Measurements from ENCODE around the gene YIPF7. TPM values are rescaled to one million over a fixed set of nuclear protein-coding genes. Genes with fewer than 3 reads are reported as not detected.

YIPF7 gene
- total RNA-seq (2022; extraction: Qiagen RNA extraction; ENCODE audit: low read depth) = not detected in 5 replicates

DNA sequence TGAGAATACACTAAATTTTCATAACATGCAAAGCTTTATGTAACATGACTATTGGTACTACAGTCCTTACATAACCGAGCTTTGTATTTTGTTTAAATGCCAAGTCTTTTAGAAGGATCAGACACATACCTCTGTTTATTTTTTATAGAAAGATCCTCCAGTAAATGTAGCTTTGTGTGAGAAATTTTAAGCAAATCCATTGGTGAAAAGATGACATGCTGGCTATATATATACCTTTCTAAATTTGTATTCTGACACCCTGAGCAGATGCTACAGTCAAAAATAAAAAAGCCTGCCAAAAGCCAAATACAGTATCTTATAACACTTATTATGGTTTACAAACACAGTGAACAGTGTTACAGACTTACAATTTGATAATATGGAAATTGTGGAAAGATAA is at the start of gene YIPF7:
YIPF7 (minus strand) TSS at position 201 of the 400 bp plus-strand sequence. CDS start 1,525 bp downstream, outside the sequence.

DNA sequence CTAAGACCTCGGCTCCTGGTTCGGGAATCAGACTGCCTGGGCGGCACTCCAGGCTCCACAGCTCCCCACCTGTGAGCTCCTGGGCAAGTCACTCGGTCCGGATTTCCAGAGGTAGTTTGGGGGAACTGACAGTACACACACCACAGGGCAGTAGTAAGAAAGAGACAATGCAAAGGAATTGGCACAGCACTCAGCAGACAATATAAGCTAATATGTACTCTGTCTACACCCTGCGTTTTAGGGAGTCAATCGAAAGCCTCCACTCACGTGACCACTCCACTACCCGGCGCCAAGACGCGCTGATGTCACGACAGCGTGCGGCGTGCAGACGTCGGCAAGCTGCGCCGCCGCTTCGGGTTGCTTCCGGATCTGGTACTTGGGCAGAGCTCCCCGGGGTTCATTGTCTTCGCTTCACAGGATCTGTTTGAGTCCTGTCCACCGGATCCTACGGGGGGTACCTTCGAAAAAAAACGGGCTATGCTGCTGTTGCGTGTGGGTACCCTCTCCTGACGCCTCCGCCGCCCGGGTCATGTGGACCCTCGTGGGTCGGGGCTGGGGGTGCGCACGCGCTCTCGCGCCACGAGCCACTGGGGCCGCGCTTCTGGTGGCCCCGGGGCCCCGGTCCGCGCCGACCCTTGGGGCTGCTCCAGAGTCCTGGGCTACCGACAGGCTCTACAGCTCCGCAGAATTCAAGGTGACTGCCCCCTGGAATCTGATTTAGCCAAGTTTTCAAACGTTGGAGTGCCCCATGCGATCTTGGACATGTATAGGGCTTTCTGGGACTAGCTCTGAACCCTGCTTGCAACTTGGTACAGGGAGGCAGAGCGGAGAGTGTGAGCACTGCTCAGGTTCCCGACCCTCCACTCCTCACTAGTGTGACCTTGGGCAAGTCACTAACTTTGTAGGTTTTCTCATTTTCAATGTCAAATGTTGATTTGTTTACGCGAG is 26.9 kb upstream of the YIPF7 start, which contains the start of gene GUF1:
GUF1 (plus strand) TSS at position 327 of the 948 bp plus-strand sequence; CDS start at position 530, 203 bp downstream.

Other genes with a start within 250 kb of the YIPF7 start
- not detected in 5 replicates for gene KCTD8, start 202.8 kb downstream of the YIPF7 start, total RNA-seq (2022; extraction: Qiagen RNA extraction; ENCODE audit: low read depth)
- 8.4 to 10.7 TPM (median 8.6 TPM) in 5 replicates for gene GUF1, start 26.8 kb upstream of the YIPF7 start, total RNA-seq (2022; extraction: Qiagen RNA extraction; ENCODE audit: low read depth)
- 8.3 to 13.8 TPM (median 9.0 TPM) in 5 replicates for gene GNPDA2, start 74.9 kb upstream of the YIPF7 start, total RNA-seq (2022; extraction: Qiagen RNA extraction; ENCODE audit: low read depth)